Fibroblast of villous mesenchyme (primary cell): ENCODE results near the gene SORCS2. TPM values are rescaled to one million over a fixed set of nuclear protein-coding genes. Genes with fewer than 3 reads are reported as not detected.

ENCODE experiments used
- DNase-seq: peaks from one replicate; pipeline ENCODE4 v3.0.0-alpha.2; 2010; ENCODE audit warnings: low read depth
- H3K4me3 ChIP-seq: 2 replicates; pipeline ENCODE4 v1.5.1; 2011; ENCODE audit warnings: low read depth, mild to moderate bottlenecking, low read length
- CTCF ChIP-seq: IDR thresholded peaks from 2 replicates; pipeline ENCODE4 v1.5.1; 2012; ENCODE audit warnings: low read depth, mild to moderate bottlenecking, low read length; ENCODE audit not compliant: insufficient read depth
- total RNA-seq: library from RNA; depleted of rRNA; stranded (reverse); fragments of >200 nt; gene quantifications from 2 replicates; pipeline ENCODE4 v1.2.3, GENCODE V29; 2012

SORCS2 gene
- total RNA-seq, 1 donor: under 0.01 TPM

- no peak for TF ChIP-seq CTCF
- H3K4me3 ChIP-seq: no peak overlapping the region
- no peak for DNase-seq
Measured at GRCh38 chr4:7467471-7467870, 275.1 kb downstream of the SORCS2 start.

- TF ChIP-seq CTCF: no peak
- H3K4me3 ChIP-seq: no peak overlapping the region
- DNase-seq: no peak
Measured at GRCh38 chr4:7469023-7469422, 276.7 kb downstream of the SORCS2 start.

GRCh38 chr4:7470111-7470510 lies 277.8 kb downstream of the SORCS2 start:
- no peak for TF ChIP-seq CTCF
- DNase-seq: no peak
- H3K4me3 ChIP-seq: no peak overlapping the region

GRCh38 chr4:7470522-7471128 lies 278.3 kb downstream of the SORCS2 start:
- TF ChIP-seq CTCF: no peak
- H3K4me3 ChIP-seq: no peak overlapping the region
- DNase-seq: no peak

- TF ChIP-seq CTCF: no peak
Measured at GRCh38 chr4:7472442-7473013, 280.2 kb downstream of the SORCS2 start.

GRCh38 chr4:7473081-7473480 lies 280.7 kb downstream of the SORCS2 start:
- no peak for TF ChIP-seq CTCF
- DNase-seq: no peak

More at GRCh38 chr4:7472442-7473013, 280.2 kb downstream of the SORCS2 start:
- H3K4me3 ChIP-seq: no peak overlapping the region
- no peak for DNase-seq

GRCh38 chr4:7474320-7474719 lies 282.0 kb downstream of the SORCS2 start:
- no peak for DNase-seq
- no peak for TF ChIP-seq CTCF
- H3K4me3 ChIP-seq: no peak overlapping the region

More at GRCh38 chr4:7473081-7473480, 280.7 kb downstream of the SORCS2 start:
- H3K4me3 ChIP-seq: no peak overlapping the region
